Adipocyte (in vitro differentiated cells): ENCODE data around the gene ANGEL1.
A peak's percentile ranks its signal among the peaks of the same experiment; 100 is the strongest.

ENCODE experiments used
- DNase-seq: peaks from one replicate; pipeline ENCODE4 v3.0.0-alpha.2; 2015; ENCODE audit warnings: low read depth
- H3K27me3 ChIP-seq: replicated peaks from 2 replicates; pipeline ENCODE4 v1.7.0; 2013; ENCODE audit warnings: mild to moderate bottlenecking, low read length, moderate library complexity; ENCODE audit not compliant: control insufficient read depth, insufficient read depth
- H3K36me3 ChIP-seq: 2 replicates; pipeline ENCODE4 v1.7.0; 2013; ENCODE audit warnings: low read length, mild to moderate bottlenecking, moderate library complexity; ENCODE audit not compliant: control insufficient read depth, insufficient read depth, severe bottlenecking
- H3K4me1 ChIP-seq: 2 replicates; pipeline ENCODE4 v1.7.0; 2013; ENCODE audit warnings: mild to moderate bottlenecking, low read length, moderate library complexity; ENCODE audit not compliant: control insufficient read depth, insufficient read depth
- H3K4me3 ChIP-seq: 2 replicates; pipeline ENCODE4 v1.7.0; 2013; ENCODE audit warnings: mild to moderate bottlenecking, low read length, moderate library complexity
- H3K9ac ChIP-seq: 2 replicates; pipeline ENCODE4 v1.7.0; 2013; ENCODE audit warnings: mild to moderate bottlenecking, low read length, moderate library complexity
- H3K9me3 ChIP-seq: 2 replicates; pipeline ENCODE4 v1.7.0; 2013; ENCODE audit warnings: mild to moderate bottlenecking, low read length, moderate library complexity; ENCODE audit not compliant: control insufficient read depth

Gene ANGEL1

DNA sequence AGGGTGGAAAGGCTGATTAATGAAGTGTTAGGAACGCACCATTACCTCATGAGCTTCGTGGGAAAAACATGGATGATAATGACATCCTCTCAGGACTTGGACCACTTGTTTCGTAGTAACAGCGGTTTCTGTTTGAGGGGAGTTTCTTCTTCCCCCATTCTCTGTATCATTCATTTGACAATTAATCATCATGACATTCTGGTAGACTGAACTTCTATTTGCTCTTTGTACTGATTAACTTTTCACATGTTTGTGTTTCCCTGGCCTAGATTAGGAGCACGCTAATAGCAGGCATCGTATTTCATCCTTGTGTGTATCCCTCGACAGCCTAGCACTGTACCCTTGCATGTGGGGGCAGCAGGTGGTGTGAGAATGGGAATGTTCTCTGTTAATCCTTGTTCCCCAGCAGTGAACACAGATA lies 21.6 kb upstream of the ANGEL1 start:
- Histone ChIP-seq H3K9ac (no peak overlapping the region), H3K4me3 (no peak overlapping the region), H3K36me3 (no peaks in the 10 kb centered on the region), H3K4me1 (peaks cover 22% of the 10 kb centered on the region), H3K27me3 (peaks cover 14% of the 10 kb centered on the region), H3K9me3 (no peaks in the 10 kb centered on the region)
- DNase-seq = no peak

DNA sequence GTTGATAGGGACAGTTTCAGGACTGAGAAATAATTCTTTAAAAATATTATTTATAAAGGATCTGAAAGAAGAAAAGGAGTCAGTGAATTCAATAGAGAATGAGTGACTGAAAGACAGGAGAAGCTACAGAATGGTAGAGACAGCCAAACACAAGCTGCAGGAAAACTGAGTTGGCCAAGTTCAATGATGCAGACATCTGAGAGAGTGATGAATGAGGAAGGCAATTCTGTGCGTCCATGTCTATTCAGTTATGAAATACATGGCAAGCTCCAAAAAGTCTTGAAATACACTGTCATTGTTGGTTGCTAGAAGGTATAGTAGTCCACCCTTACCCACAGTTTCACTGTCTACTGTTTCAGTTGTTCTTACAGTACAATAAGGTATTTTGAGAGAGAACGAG lies 20.3 kb upstream of the ANGEL1 start:
- H3K36me3 ChIP-seq = no peaks in the 10 kb centered on the region
- H3K9ac ChIP-seq = no peak overlapping the region
- peaks cover 35% of the 10 kb centered on the region for H3K4me1 ChIP-seq
- H3K27me3 ChIP-seq = peaks cover 6% of the 10 kb centered on the region
- no peak overlapping the region for H3K4me3 ChIP-seq
- DNase-seq = no peak
- H3K9me3 ChIP-seq = no peaks in the 10 kb centered on the region

- peaks cover 39% of the 10 kb centered on the region for H3K4me1 ChIP-seq
- H3K27me3 ChIP-seq = peaks cover 2% of the 10 kb centered on the region
- no peaks in the 10 kb centered on the region for H3K36me3 ChIP-seq
- no peaks in the 10 kb centered on the region for H3K9me3 ChIP-seq
- no peak overlapping the region for H3K9ac ChIP-seq
- no peak for DNase-seq
- H3K4me3 ChIP-seq = no peak overlapping the region
Observed at GRCh38 chr14:76832503-76832988, 19.9 kb upstream of the ANGEL1 start.

DNA sequence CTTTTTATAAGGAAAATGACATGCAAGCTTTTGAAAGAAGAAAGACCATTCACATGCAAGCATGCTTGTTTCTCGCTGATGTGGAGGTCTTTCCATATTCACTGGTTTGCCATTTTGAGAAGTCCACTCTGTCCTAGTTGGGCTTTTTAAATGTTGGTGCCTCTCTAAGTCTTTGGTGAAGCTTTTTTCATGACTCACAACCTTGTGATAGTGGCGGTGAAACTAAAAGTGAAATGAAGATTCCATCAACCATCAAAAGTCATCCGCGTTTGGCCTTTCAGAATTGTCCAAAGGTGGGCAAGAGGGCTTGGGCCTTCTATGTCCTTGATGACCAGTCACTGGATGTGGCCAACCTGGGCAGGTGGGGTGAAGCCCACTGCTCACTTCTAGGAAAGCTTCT lies 17.9 kb upstream of the ANGEL1 start:
- no peak for DNase-seq
- no peaks in the 10 kb centered on the region for H3K36me3 ChIP-seq
- peaks cover 41% of the 10 kb centered on the region for H3K4me1 ChIP-seq
- H3K9me3 ChIP-seq = no peaks in the 10 kb centered on the region
- no peak overlapping the region for H3K4me3 ChIP-seq
- H3K9ac ChIP-seq = no peak overlapping the region
- H3K27me3 ChIP-seq = no peaks in the 10 kb centered on the region

DNA sequence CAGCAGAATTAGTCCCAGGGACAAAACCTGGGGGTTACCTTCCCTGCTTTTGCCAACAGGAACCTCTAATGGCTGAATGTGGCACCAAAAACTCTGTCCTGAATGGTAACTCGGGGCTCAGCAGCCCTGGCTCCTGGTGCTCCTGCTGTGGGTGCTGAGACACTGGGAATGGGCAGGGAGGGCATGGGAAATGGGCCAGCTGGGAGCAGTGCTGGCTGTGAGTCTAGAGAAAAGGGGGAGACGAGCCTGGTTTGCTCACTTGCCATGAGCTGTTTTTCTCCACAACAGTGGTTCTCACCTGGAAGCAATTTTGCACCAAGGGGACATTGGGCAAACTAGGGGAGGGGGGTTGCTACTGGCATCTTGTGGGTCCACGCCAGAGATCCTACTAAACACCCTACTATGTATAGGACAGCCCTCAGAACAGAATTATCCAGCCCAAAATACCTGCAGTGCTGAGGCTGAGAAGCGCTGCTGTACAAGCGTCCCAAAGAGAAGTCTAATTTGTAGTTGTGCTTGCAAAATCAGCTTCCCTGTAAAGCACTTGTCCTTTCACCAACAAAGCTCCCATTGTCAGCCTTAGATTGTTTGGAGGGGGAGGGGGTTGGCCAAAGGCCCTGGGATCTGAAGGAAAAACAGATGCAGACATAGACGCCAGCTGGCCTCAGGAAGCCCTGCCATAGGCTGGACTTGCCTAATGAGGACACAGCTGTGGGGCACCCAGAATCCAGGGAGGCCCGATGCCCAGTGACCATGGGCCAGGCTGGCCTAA lies 17.2 kb upstream of the ANGEL1 start:
- H3K27me3 ChIP-seq = peaks cover 6% of the 10 kb centered on the region

GRCh38 chr14:76829013-76829365 lies 16.3 kb upstream of the ANGEL1 start:
- H3K27me3 ChIP-seq = peaks cover 6% of the 10 kb centered on the region
- no peak overlapping the region for H3K4me3 ChIP-seq
- H3K4me1 ChIP-seq = peaks cover 41% of the 10 kb centered on the region
- H3K9ac ChIP-seq = no peak overlapping the region
- H3K9me3 ChIP-seq = no peaks in the 10 kb centered on the region
- DNase-seq = no peak
- no peaks in the 10 kb centered on the region for H3K36me3 ChIP-seq

More for the DNA sequence above, 17.2 kb upstream of the ANGEL1 start:
- peak overlapping the region; percentile 43 for H3K4me3 ChIP-seq
- H3K9me3 ChIP-seq = no peaks in the 10 kb centered on the region
- no peaks in the 10 kb centered on the region for H3K36me3 ChIP-seq
- DNase-seq = no peak
- H3K4me1 ChIP-seq = peaks cover 41% of the 10 kb centered on the region
- no peak overlapping the region for H3K9ac ChIP-seq

- H3K4me3 ChIP-seq = peak overlapping the region; percentile 66
- H3K4me1 ChIP-seq = peaks cover 41% of the 10 kb centered on the region
- peak overlapping the region; percentile 48 for H3K9ac ChIP-seq
- peaks cover 6% of the 10 kb centered on the region for H3K27me3 ChIP-seq
- no peak for DNase-seq
- H3K36me3 ChIP-seq = no peaks in the 10 kb centered on the region
- no peaks in the 10 kb centered on the region for H3K9me3 ChIP-seq
Observed at GRCh38 chr14:76828339-76829012, 15.8 kb upstream of the ANGEL1 start.

DNA sequence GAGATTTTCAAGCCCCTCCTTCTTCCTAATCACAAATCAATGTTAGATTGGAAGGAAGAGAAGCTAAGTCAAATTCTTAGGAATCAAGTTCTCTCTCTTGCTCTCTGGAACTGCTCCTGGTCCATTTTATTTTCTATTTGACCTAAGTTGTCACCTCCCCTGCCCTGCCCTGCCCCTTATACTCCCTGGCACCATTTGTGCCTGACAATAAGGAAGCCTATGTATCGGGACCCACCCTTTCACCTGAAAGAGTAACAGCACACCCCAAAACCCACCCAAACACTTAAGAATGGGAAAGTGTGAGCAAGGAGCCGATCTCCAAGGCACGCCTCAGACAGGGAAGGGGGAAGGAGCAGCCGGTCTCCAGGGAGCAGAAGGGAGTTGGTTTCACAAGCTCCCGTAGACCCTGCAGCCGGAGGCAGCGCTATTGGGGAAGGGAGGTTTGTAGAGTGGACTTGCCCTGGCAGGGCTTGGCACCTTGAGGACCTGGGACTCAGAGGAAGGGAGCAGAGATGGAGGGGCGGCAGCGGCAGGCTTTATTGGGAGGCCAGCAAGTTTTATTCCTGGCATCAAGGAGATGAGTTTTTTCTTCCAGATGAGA lies 15.1 kb upstream of the ANGEL1 start:
- DNase-seq = no peak
- peak overlapping the region; percentile 66 for H3K4me3 ChIP-seq
- no peaks in the 10 kb centered on the region for H3K9me3 ChIP-seq
- no peaks in the 10 kb centered on the region for H3K36me3 ChIP-seq
- peaks cover 41% of the 10 kb centered on the region for H3K4me1 ChIP-seq
- H3K9ac ChIP-seq = peak overlapping the region; percentile 48
- peaks cover 6% of the 10 kb centered on the region for H3K27me3 ChIP-seq

DNA sequence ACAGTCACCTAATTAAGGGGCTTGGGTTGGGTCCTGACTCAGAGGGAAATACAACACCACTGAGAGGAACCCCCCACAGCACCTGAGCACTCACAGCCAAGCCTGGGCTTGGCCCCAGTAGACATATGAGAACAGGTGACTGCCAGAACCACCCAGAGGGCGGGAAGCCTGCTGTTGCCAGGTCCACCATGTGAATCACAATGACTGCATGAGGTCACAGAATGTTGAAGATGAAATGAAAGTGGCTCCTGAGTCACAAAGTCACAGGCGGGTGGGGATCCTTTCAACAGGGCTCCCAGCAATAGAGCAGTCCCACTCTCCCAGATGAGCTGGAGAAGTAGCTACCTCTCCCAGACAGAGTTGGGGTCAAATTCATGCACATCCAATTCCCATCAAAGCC lies 13.4 kb upstream of the ANGEL1 start, which contains the start of gene LRRC74A:
Gene LRRC74A, plus strand, starts transcription at position 287 of the 400 bp plus-strand sequence. CDS start 290 bp downstream, outside the sequence.
- H3K27me3 ChIP-seq = peaks cover 6% of the 10 kb centered on the region
- no peak for DNase-seq
- H3K4me1 ChIP-seq = peaks cover 33% of the 10 kb centered on the region
- H3K36me3 ChIP-seq = no peaks in the 10 kb centered on the region
- H3K4me3 ChIP-seq = no peak within 1 kb of the TSS
- H3K9ac ChIP-seq = no peak within 1 kb of the TSS
- H3K9me3 ChIP-seq = no peaks in the 10 kb centered on the region

- Histone ChIP-seq H3K9ac (no peak overlapping the region), H3K9me3 (no peaks in the 10 kb centered on the region), H3K4me1 (no peaks in the 10 kb centered on the region), H3K27me3 (peaks cover 22% of the 10 kb centered on the region), H3K4me3 (no peak overlapping the region), H3K36me3 (no peaks in the 10 kb centered on the region)
- no peak for DNase-seq
Observed at GRCh38 chr14:76820700-76821099, 8.0 kb upstream of the ANGEL1 start.
